ENCODE measurements around the gene TRAPPC12.
A peak's percentile ranks its signal among the peaks of the same experiment; 100 is the strongest.

Gene TRAPPC12

DNA sequence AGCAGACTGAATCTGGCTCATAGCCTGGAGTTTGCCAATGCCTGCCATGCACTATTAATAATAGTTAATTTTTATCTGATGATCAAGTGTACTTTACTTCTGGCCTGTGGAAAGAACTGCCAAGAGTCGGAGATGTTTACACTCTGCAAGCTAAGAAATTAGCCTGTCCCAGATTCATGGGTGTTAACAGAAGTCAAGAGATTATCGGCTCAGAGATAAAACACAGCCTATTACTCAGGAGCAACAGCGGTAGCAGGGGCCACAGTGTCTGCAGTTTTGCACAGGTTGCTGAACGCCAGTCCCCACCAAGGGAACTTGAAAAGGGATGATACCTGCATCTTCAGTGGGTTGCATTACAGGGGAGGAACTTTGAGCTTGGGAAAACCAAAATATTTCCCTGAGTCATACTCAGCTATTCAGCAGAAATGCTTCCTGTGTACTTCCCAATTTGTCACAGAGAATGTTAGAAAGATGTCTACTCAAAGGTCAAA is 144.1 kb downstream of the TRAPPC12 start:
- Histone ChIP-seq H3K27ac (peak overlapping the region; percentile 33), H3K9ac (no peak overlapping the region), H2AFZ (peak overlapping the region; percentile 61), H3K79me2 (no peaks in the 10 kb centered on the region), H3K27me3 (ENCODE audit: control insufficient read depth, insufficient read depth, low read length) (no peaks in the 10 kb centered on the region), H3K4me1 (peaks cover 23% of the 10 kb centered on the region), H3K4me3 (ENCODE audit: low read depth, low read length) (no peak overlapping the region), H3K36me3 (ENCODE audit: control insufficient read depth, insufficient read depth, low read length) (no peaks in the 10 kb centered on the region), H3K9me3 (ENCODE audit: control insufficient read depth, low read length) (no peaks in the 10 kb centered on the region), H3K4me2 (ENCODE audit: low read length) (no peak overlapping the region)
- TF ChIP-seq, protein P1, sequence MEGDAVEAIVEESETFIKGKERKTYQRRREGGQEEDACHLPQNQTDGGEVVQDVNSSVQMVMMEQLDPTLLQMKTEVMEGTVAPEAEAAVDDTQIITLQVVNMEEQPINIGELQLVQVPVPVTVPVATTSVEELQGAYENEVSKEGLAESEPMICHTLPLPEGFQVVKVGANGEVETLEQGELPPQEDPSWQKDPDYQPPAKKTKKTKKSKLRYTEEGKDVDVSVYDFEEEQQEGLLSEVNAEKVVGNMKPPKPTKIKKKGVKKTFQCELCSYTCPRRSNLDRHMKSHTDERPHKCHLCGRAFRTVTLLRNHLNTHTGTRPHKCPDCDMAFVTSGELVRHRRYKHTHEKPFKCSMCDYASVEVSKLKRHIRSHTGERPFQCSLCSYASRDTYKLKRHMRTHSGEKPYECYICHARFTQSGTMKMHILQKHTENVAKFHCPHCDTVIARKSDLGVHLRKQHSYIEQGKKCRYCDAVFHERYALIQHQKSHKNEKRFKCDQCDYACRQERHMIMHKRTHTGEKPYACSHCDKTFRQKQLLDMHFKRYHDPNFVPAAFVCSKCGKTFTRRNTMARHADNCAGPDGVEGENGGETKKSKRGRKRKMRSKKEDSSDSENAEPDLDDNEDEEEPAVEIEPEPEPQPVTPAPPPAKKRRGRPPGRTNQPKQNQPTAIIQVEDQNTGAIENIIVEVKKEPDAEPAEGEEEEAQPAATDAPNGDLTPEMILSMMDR (IDR thresholded peaks at IDR 0.05): no peak

- H3K9me3 ChIP-seq (ENCODE audit: control insufficient read depth, low read length): no peaks in the 10 kb centered on the region
- no peak overlapping the region for H3K27ac ChIP-seq
- H3K4me3 ChIP-seq (ENCODE audit: low read depth, low read length): no peak overlapping the region
- TF ChIP-seq, protein P1 (IDR thresholded peaks at IDR 0.05): no peak
- no peak overlapping the region for H3K4me2 ChIP-seq (ENCODE audit: low read length)
- no peak overlapping the region for H3K9ac ChIP-seq
- H3K27me3 ChIP-seq (ENCODE audit: control insufficient read depth, insufficient read depth, low read length): no peaks in the 10 kb centered on the region
- peaks cover 23% of the 10 kb centered on the region for H3K4me1 ChIP-seq
- no peaks in the 10 kb centered on the region for H3K79me2 ChIP-seq
- no peaks in the 10 kb centered on the region for H3K36me3 ChIP-seq (ENCODE audit: control insufficient read depth, insufficient read depth, low read length)
- no peak overlapping the region for H2AFZ ChIP-seq
Measured at GRCh38 chr2:3526871-3527270, 147.4 kb downstream of the TRAPPC12 start.

DNA sequence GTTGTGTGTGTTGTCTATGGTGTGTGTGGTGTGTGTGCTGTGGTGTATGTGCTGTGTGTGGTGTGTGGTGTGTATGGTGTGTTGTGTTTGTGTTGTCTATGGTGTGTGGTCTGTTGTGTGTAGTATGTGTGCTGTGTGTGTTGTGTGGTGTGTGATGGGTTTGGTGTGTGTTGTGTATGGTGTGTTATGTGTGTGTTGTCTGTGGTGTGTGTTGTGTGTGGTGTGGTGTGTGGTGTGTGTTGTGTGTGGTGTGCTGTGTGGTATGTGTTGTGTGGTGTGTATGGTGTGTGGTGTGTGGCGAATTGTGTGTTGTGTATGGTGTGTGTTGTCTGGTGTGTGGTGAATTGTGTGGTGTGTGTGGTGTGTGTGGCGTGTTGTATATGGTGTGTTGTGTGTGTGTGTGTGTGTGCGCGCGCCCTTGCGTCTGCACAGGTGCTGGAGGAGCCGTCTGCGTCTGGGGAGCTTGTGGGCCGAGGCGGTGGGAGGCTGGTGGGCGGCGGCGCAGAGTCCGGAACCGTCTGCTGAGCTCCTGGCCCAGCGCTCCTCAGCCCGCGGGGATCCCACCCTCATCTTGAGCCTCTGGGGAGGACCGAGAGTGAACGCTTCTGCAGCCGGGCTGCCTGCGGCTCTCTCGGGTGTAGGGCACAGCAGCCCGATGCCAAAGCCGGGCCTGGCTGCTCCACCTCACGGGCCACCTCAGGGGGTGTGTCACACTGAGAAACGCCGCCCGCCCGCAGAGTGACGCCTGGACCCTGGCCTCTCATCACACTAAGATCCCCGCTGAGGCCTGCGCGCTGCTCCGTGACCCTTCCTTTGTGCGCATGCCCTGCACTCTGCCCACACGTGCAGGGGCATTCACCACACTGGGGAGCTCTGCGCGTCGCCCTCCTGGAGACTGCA is 148.6 kb downstream of the TRAPPC12 start:
- Histone ChIP-seq H3K4me2 (ENCODE audit: low read length) (no peak overlapping the region), H3K27me3 (ENCODE audit: control insufficient read depth, insufficient read depth, low read length) (no peaks in the 10 kb centered on the region), H2AFZ (no peak overlapping the region), H3K36me3 (ENCODE audit: control insufficient read depth, insufficient read depth, low read length) (no peaks in the 10 kb centered on the region), H3K79me2 (no peaks in the 10 kb centered on the region), H3K4me3 (ENCODE audit: low read depth, low read length) (no peak overlapping the region), H3K9me3 (ENCODE audit: control insufficient read depth, low read length) (no peaks in the 10 kb centered on the region), H3K9ac (no peak overlapping the region), H3K4me1 (peaks cover 17% of the 10 kb centered on the region), H3K27ac (no peak overlapping the region)
- TF ChIP-seq, protein P1 (IDR thresholded peaks at IDR 0.05): no peak

All from parathyroid adenoma (tissue), 2 donors.